IMR-90 (cell line): ENCODE measurements around the gene PEF1. TPM values are rescaled to one million over a fixed set of nuclear protein-coding genes. Genes with fewer than 3 reads are reported as not detected.

Source experiments
- ATAC-seq: fragments of 200-7000 bp; cut with Tn5 transposase; 2 replicates; pipeline ENCODE4 v1.9.1; 2020; ENCODE audit warnings: low read depth, mild to moderate bottlenecking, moderate library complexity
- BruUV-seq: library from RNA; stranded (reverse); fragments of 400-500 nt; replicated peaks from 2 replicates; lab custom pipeline; 2021; lab: Mats Ljungman, UMichigan
- CTCF ChIA-PET: fragments of 300-600 bp; formaldehyde crosslinking; extraction: SDS; loops from one replicate; lab custom pipeline; 2021; ENCODE audit warnings: antibody characterized with exemption; lab: Yijun Ruan, JAX
- POLR2A ChIA-PET: fragments of 300-600 bp; sonication (Branson Sonifier 250); formaldehyde crosslinking; loops from one replicate; lab custom pipeline; 2022; ENCODE audit warnings: antibody characterized with exemption; ENCODE audit not compliant: unreplicated experiment; lab: Charles Lee
- DNase-seq: peaks from one replicate; pipeline ENCODE4 v3.0.0; 2013
- H2AFZ ChIP-seq: replicated peaks from 2 replicates; pipeline ENCODE3; 2013; ENCODE audit warnings: low read length, mild to moderate bottlenecking; ENCODE audit not compliant: poor library complexity
- H2AK5ac ChIP-seq: 2 replicates; pipeline ENCODE4 v1.6.1; 2013; ENCODE audit warnings: low read depth, low read length, inconsistent platforms
- H2AK9ac ChIP-seq: replicated peaks from 2 replicates; pipeline ENCODE3; 2013; ENCODE audit warnings: mild to moderate bottlenecking, low read depth, low read length, moderate library complexity; ENCODE audit not compliant: poor library complexity
- H2BK120ac ChIP-seq: 2 replicates; pipeline ENCODE4 v1.6.1; 2013; ENCODE audit warnings: low read depth, low read length, inconsistent platforms
- H2BK15ac ChIP-seq: 3 replicates; pipeline ENCODE4 v1.6.1; 2013; ENCODE audit warnings: low read depth, low read length, inconsistent platforms
- H2BK20ac ChIP-seq: 2 replicates; pipeline ENCODE4 v1.6.1; 2013; ENCODE audit warnings: low read depth, mild to moderate bottlenecking, inconsistent platforms, low read length, moderate library complexity
- H2BK5ac ChIP-seq: 2 replicates; pipeline ENCODE4 v1.6.1; 2013; ENCODE audit warnings: mild to moderate bottlenecking, low read depth, low read length, inconsistent platforms; ENCODE audit not compliant: poor library complexity, severe bottlenecking
- H3K14ac ChIP-seq: replicated peaks from 2 replicates; pipeline ENCODE4 v1.6.1; 2013; ENCODE audit warnings: low read depth, low read length, inconsistent platforms
- H3K18ac ChIP-seq: 2 replicates; pipeline ENCODE4 v1.6.1; 2013; ENCODE audit warnings: low read depth, low read length, control low read depth
- H3K23ac ChIP-seq: 2 replicates; pipeline ENCODE4 v1.6.1; 2013; ENCODE audit warnings: low read depth, low read length, inconsistent platforms
- H3K27ac ChIP-seq: 2 replicates; pipeline ENCODE4 v1.5.1; 2013; ENCODE audit warnings: mild to moderate bottlenecking, control low read depth, low read length; ENCODE audit not compliant: insufficient read depth
- H3K27me3 ChIP-seq: 2 replicates; pipeline ENCODE4 v1.6.1; 2013; ENCODE audit warnings: low read length; ENCODE audit not compliant: control insufficient read depth, insufficient read depth
- H3K36me3 ChIP-seq: 2 replicates; pipeline ENCODE4 v1.6.1; 2013; ENCODE audit warnings: low read length, mixed read lengths; ENCODE audit not compliant: control insufficient read depth, insufficient read depth
- H3K4ac ChIP-seq: 2 replicates; pipeline ENCODE4 v1.6.1; 2013; ENCODE audit warnings: low read depth, low read length, inconsistent platforms
- H3K4me1 ChIP-seq: 2 replicates; pipeline ENCODE4 v1.6.1; 2013; ENCODE audit warnings: low read length, mixed read lengths; ENCODE audit not compliant: control insufficient read depth, insufficient read depth
- H3K4me2 ChIP-seq: 2 replicates; pipeline ENCODE4 v1.6.1; 2013; ENCODE audit warnings: low read depth, mild to moderate bottlenecking, control low read depth, low read length, moderate library complexity
- H3K4me3 ChIP-seq: 2 replicates; pipeline ENCODE4 v1.5.1; 2013; ENCODE audit warnings: low read depth, mild to moderate bottlenecking, control low read depth, low read length, moderate library complexity; ENCODE audit not compliant: insufficient read depth
- H3K56ac ChIP-seq: 2 replicates; pipeline ENCODE4 v1.6.1; 2013; ENCODE audit warnings: low read length, inconsistent platforms; ENCODE audit not compliant: insufficient read depth; ENCODE audit errors: extremely low read depth
- H3K79me1 ChIP-seq, 2 experiments: 2 replicates each; pipeline ENCODE4 v1.6.1; 2013; ENCODE audit warnings: low read length in 2 of 2, inconsistent platforms in 1 of 2, low read depth in 1 of 2
- H3K9ac ChIP-seq: 2 replicates; pipeline ENCODE4 v1.6.1; 2013; ENCODE audit warnings: low read depth, low read length, control low read depth
- H3K9me1 ChIP-seq: 2 replicates; pipeline ENCODE4 v1.6.1; 2013; ENCODE audit warnings: low read length, inconsistent platforms; ENCODE audit not compliant: insufficient read depth
- H3K9me3 ChIP-seq: 2 replicates; pipeline ENCODE4 v1.6.1; 2013; ENCODE audit warnings: low read length; ENCODE audit not compliant: control insufficient read depth, insufficient read depth
- H4K20me1 ChIP-seq: 2 replicates; pipeline ENCODE4 v1.6.1; 2013; ENCODE audit warnings: low read length, inconsistent platforms; ENCODE audit not compliant: insufficient read depth
- H4K5ac ChIP-seq: 2 replicates; pipeline ENCODE4 v1.6.1; 2013; ENCODE audit warnings: mild to moderate bottlenecking, low read depth, low read length, control low read depth
- H4K8ac ChIP-seq, 2 experiments: 2 replicates each; pipeline ENCODE4 v1.6.1; 2013; ENCODE audit warnings: low read depth in 2 of 2, low read length in 2 of 2, control low read depth in 1 of 2, inconsistent platforms in 1 of 2
- H4K91ac ChIP-seq: 2 replicates; pipeline ENCODE4 v1.6.1; 2013; ENCODE audit warnings: low read depth, low read length, inconsistent platforms; ENCODE audit not compliant: insufficient read depth
- BHLHE40 ChIP-seq: fragments of 150-350 bp; IDR thresholded peaks from 2 replicates; pipeline ENCODE4 v1.6.1; 2016; ENCODE audit warnings: mild to moderate bottlenecking, low read depth, low read length
- CEBPB ChIP-seq: IDR thresholded peaks from 2 replicates; pipeline ENCODE4 v1.6.1; 2012; ENCODE audit warnings: low read depth, low read length, improper control_type of control experiment
- CHD1 ChIP-seq: IDR thresholded peaks from 2 replicates; pipeline ENCODE4 v1.6.1; 2012; ENCODE audit warnings: low read depth, low read length, improper control_type of control experiment
- FOS ChIP-seq: fragments of 150-350 bp; IDR thresholded peaks from 2 replicates; pipeline ENCODE4 v1.6.1; 2016; ENCODE audit warnings: low read depth, low read length
- MAFK ChIP-seq: IDR thresholded peaks from 2 replicates; pipeline ENCODE4 v1.6.1; 2012; ENCODE audit warnings: low read depth, low read length, improper control_type of control experiment
- MAZ ChIP-seq: IDR thresholded peaks from 2 replicates; pipeline ENCODE4 v1.6.1; 2012; ENCODE audit warnings: low read depth, mild to moderate bottlenecking, low read length, improper control_type of control experiment, moderate library complexity, borderline replicate concordance
- MXI1 ChIP-seq: IDR thresholded peaks from 2 replicates; pipeline ENCODE4 v1.6.1; 2012; ENCODE audit warnings: low read depth, mild to moderate bottlenecking, low read length, moderate library complexity, borderline replicate concordance
- NFE2L2 ChIP-seq: fragments of 150-350 bp; IDR thresholded peaks from 2 replicates; pipeline ENCODE4 v1.6.1; 2016; ENCODE audit warnings: low read depth, mild to moderate bottlenecking, low read length
- POLR2A ChIP-seq: IDR thresholded peaks from 2 replicates; pipeline ENCODE4 v1.6.1; 2012; ENCODE audit warnings: mild to moderate bottlenecking, low read depth, low read length
- RAD21 ChIP-seq: IDR thresholded peaks from 2 replicates; pipeline ENCODE4 v1.6.1; 2012; ENCODE audit warnings: low read length, improper control_type of control experiment
- RCOR1 ChIP-seq: IDR thresholded peaks from 2 replicates; pipeline ENCODE4 v1.6.1; 2012; ENCODE audit warnings: mild to moderate bottlenecking, low read length, improper control_type of control experiment; ENCODE audit not compliant: insufficient replicate concordance
- RFX5 ChIP-seq: IDR thresholded peaks from 2 replicates; pipeline ENCODE4 v1.8.0; 2012; ENCODE audit warnings: low read depth, mild to moderate bottlenecking, low read length, moderate library complexity
- SMC3 ChIP-seq: fragments of 150-350 bp; IDR thresholded peaks from 2 replicates; pipeline ENCODE4 v1.6.1; 2016; ENCODE audit warnings: low read depth, mild to moderate bottlenecking, antibody characterized with exemption, low read length, moderate library complexity
- WGBS, 2 experiments: methylation state at CpG; one replicate each; pipeline versions ENCODE4 v1.1.5 to v1.1.7; 2013; ENCODE audit warnings: missing lambda C conversion rate in 2 of 2; ENCODE audit not compliant: insufficient read length in 1 of 2; ENCODE audit errors: extremely low coverage in 2 of 2; 5-methylcytosine and 5-hydroxymethylcytosine counted together
- dilution Hi-C: fragments of 300-500 bp; cut with HindIII; formaldehyde crosslinking; loops from one replicate; pipeline ENCODE4 v1.14.3; 2018; ENCODE audit warnings: low sequenced_read_pairs; ENCODE audit not compliant: unreplicated experiment
- in situ Hi-C: fragments of 300-500 bp; cut with MboI; formaldehyde crosslinking; loops from 3 replicates; pipeline ENCODE4 v1.14.3; 2019; ENCODE audit warnings: low sequenced_read_pairs, inconsistent platforms, mixed read lengths
- intact Hi-C: fragments of 100-400 bp; cut with micrococcal nuclease; formaldehyde crosslinking; loops from 2 replicates; pipeline ENCODE4 v1.10.0; 2022
- polyA plus RNA-seq, 3 experiments: library from polyadenylated mRNA; depleted of rRNA; stranded (reverse); fragments of >200 nt; gene quantifications; 2 replicates each; pipeline ENCODE4 v1.2.3, GENCODE V29; 2012; ENCODE audit warnings: low replicate concordance in 1 of 3
- total RNA-seq: library from RNA; depleted of rRNA; stranded (reverse); fragments of >200 nt; gene quantifications from 2 replicates; pipeline ENCODE4 v1.2.3, GENCODE V29; 2012
- TF ChIP-seq, protein P1 (sequence below): conservative IDR thresholded peaks from 2 replicates; pipeline ENCODE4 v1.5.1; 2012; ENCODE audit warnings: mild to moderate bottlenecking, low read depth, low read length, improper control_type of control experiment
- TF ChIP-seq, protein P2 (sequence below): fragments of 150-350 bp; IDR thresholded peaks from 2 replicates; pipeline ENCODE4 v1.6.1; 2017; ENCODE audit warnings: mild to moderate bottlenecking, antibody characterized with exemption, low read length, low read depth
- TF ChIP-seq, protein P3 (sequence below): fragments of 150-350 bp; IDR thresholded peaks from 2 replicates; pipeline ENCODE4 v1.6.1; 2016; ENCODE audit warnings: low read depth, mild to moderate bottlenecking, low read length, moderate library complexity, borderline replicate concordance

Gene PEF1
- total and polyA plus RNA-seq, 2 of the 4 experiments (the other 2 are of a cell fraction) = 84.2 to 104 TPM

DNA sequence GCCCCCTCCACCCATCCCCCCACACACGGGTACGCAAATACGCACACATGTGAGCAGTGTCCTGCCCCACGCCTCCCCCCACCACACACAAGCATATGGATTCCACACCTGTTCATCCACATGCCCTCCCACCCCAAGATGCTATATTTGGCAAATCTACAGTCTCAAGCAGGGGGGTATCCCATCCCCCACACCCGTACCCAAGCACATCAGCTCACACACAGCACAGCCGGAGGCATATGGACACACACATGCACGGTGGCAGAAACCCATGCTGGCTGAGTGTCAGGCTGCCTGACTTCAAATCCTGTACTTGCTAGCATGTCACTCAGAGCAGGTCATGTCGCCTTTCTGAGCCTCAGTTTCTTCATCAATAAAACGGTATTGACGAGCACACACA is 48.6 kb upstream of the PEF1 start:
- in situ Hi-C loops (no loop called here), dilution Hi-C loops (no loop called here), intact Hi-C loops (no loop called here)
- H4K8ac ChIP-seq = no peak overlapping the region; a peak in 2 of 4 replicates
- H4K20me1 ChIP-seq = no peaks in the 10 kb centered on the region
- peak overlapping the region; percentile 45 for H2BK5ac ChIP-seq
- H2AFZ ChIP-seq = peak overlapping the region; percentile 5
- H2AK5ac ChIP-seq = peak overlapping the region; percentile 59
- peaks cover 74% of the 10 kb centered on the region for H3K36me3 ChIP-seq
- H3K79me1 ChIP-seq = peaks cover 10 to 63% of the 10 kb centered on the region in 2 experiments; a peak in 3 of 4 replicates
- H2BK120ac ChIP-seq = peak overlapping the region; percentile 21
- H3K4me2 ChIP-seq = no peak overlapping the region
- no peak overlapping the region for H2AK9ac ChIP-seq
- ATAC-seq (no peak), DNase-seq (no peak)
- 77% methylated on average over 8 of the region's 10 CpGs; no CpG with 5 or more reads in 1 of the 2 experiments for WGBS, 2 experiments
- peak overlapping the region; percentile 1; the same call in 1 of the 2 replicates for H3K27ac ChIP-seq
- no peak overlapping the region for H3K56ac ChIP-seq
- POLR2A ChIA-PET = no interaction called here
- H3K9me1 ChIP-seq = peaks cover 32% of the 10 kb centered on the region
- peak overlapping the region; percentile 44; the same call in 2 of the 3 replicates for H2BK15ac ChIP-seq
- no peak overlapping the region for H3K9ac ChIP-seq
- H3K4me3 ChIP-seq = no peak overlapping the region
- no peak overlapping the region for H3K23ac ChIP-seq
- H3K4ac ChIP-seq = peak overlapping the region; percentile 81
- H3K9me3 ChIP-seq = no peaks in the 10 kb centered on the region
- CTCF ChIA-PET = no interaction called here
- peak overlapping the region; percentile 44 for H4K91ac ChIP-seq
- H3K14ac ChIP-seq = no peak overlapping the region
- no peak overlapping the region for H3K18ac ChIP-seq
- TF ChIP-seq MAZ = no peak
- TF ChIP-seq CEBPB = no peak
- no peak for TF ChIP-seq FOS
- no peak for TF ChIP-seq RFX5
- TF ChIP-seq POLR2A = no peak
- no peak for TF ChIP-seq RAD21
- no peak for TF ChIP-seq BHLHE40
- no peak for TF ChIP-seq MXI1
- TF ChIP-seq NFE2L2 = no peak
- TF ChIP-seq, protein P1, sequence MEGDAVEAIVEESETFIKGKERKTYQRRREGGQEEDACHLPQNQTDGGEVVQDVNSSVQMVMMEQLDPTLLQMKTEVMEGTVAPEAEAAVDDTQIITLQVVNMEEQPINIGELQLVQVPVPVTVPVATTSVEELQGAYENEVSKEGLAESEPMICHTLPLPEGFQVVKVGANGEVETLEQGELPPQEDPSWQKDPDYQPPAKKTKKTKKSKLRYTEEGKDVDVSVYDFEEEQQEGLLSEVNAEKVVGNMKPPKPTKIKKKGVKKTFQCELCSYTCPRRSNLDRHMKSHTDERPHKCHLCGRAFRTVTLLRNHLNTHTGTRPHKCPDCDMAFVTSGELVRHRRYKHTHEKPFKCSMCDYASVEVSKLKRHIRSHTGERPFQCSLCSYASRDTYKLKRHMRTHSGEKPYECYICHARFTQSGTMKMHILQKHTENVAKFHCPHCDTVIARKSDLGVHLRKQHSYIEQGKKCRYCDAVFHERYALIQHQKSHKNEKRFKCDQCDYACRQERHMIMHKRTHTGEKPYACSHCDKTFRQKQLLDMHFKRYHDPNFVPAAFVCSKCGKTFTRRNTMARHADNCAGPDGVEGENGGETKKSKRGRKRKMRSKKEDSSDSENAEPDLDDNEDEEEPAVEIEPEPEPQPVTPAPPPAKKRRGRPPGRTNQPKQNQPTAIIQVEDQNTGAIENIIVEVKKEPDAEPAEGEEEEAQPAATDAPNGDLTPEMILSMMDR = no peak
- no peak for TF ChIP-seq MAFK
- TF ChIP-seq, protein P2, sequence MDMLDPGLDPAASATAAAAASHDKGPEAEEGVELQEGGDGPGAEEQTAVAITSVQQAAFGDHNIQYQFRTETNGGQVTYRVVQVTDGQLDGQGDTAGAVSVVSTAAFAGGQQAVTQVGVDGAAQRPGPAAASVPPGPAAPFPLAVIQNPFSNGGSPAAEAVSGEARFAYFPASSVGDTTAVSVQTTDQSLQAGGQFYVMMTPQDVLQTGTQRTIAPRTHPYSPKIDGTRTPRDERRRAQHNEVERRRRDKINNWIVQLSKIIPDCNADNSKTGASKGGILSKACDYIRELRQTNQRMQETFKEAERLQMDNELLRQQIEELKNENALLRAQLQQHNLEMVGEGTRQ = no peak
- TF ChIP-seq, protein P3, sequence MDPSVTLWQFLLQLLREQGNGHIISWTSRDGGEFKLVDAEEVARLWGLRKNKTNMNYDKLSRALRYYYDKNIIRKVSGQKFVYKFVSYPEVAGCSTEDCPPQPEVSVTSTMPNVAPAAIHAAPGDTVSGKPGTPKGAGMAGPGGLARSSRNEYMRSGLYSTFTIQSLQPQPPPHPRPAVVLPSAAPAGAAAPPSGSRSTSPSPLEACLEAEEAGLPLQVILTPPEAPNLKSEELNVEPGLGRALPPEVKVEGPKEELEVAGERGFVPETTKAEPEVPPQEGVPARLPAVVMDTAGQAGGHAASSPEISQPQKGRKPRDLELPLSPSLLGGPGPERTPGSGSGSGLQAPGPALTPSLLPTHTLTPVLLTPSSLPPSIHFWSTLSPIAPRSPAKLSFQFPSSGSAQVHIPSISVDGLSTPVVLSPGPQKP = no peak
- no peak for TF ChIP-seq RCOR1
- TF ChIP-seq CHD1 = no peak
- TF ChIP-seq SMC3 = no peak
- 0 out of 2 replicates have a peak overlapping the region, but pooled peaks have one; percentile 2 for H4K5ac ChIP-seq
- peak overlapping the region; percentile 41; the same call in 1 of the 2 replicates for H2BK20ac ChIP-seq
- BruUV-seq = no TSS peak
- H3K4me1 ChIP-seq = peaks cover 36% of the 10 kb centered on the region
- no peaks in the 10 kb centered on the region for H3K27me3 ChIP-seq
